ENCODE measurements around the gene GNS. TPM values are rescaled to one million over a fixed set of nuclear protein-coding genes. Genes with fewer than 3 reads are reported as not detected.
A peak's percentile ranks its signal among the peaks of the same experiment; 100 is the strongest.

GNS gene
- total RNA-seq, 1 donor from 2014 or later: 80.2 TPM

GRCh38 chr12:64681200-64682052 lies 77.8 kb downstream of the GNS start:
- Mint-ChIP-seq H3K27me3 (ENCODE audit: unreplicated experiment) (no peaks in the 10 kb centered on the region), H3K27ac (ENCODE audit: unreplicated experiment) (peak overlapping the region; percentile 84), H3K9me3 (ENCODE audit: unreplicated experiment) (no peaks in the 10 kb centered on the region), H3K36me3 (ENCODE audit: low read depth, unreplicated experiment) (peaks cover 9% of the 10 kb centered on the region), H3K4me3 (ENCODE audit: unreplicated experiment) (no peak overlapping the region), H3K4me1 (ENCODE audit: unreplicated experiment) (peaks cover 42% of the 10 kb centered on the region)
- no peak for DNase-seq (ENCODE audit: low spot score)
- no peak for TF ChIP-seq CTCF (IDR thresholded peaks at IDR 0.05; ENCODE audit: unreplicated experiment)

DNA sequence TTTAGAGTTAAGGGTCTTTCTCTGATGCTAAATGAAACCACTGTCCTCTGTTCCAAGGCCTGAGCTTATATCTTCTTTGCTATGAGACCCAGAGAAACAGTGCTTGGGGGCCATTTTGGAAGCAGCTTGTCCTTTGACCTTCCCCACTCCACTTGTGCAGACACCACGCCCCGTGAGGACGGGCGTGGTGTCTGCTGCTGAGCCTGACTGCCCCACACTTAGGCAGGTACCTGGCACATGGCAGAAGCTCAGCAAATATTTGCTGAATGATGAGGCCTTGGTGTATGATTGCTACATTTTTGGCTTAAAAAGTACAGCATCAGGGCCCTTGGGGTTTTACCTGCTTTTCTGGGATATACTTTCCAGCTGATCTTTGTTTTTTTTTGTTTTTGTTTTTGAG lies 79.0 kb downstream of the GNS start:
- H3K4me1 Mint-ChIP-seq (ENCODE audit: unreplicated experiment): peaks cover 50% of the 10 kb centered on the region
- no peak overlapping the region for H3K4me3 Mint-ChIP-seq (ENCODE audit: unreplicated experiment)
- no peak for DNase-seq (ENCODE audit: low spot score)
- peak overlapping the region; percentile 0 for H3K27ac Mint-ChIP-seq (ENCODE audit: unreplicated experiment)
- peaks cover 9% of the 10 kb centered on the region for H3K36me3 Mint-ChIP-seq (ENCODE audit: low read depth, unreplicated experiment)
- H3K27me3 Mint-ChIP-seq (ENCODE audit: unreplicated experiment): no peaks in the 10 kb centered on the region
- H3K9me3 Mint-ChIP-seq (ENCODE audit: unreplicated experiment): no peaks in the 10 kb centered on the region
- TF ChIP-seq CTCF (IDR thresholded peaks at IDR 0.05; ENCODE audit: unreplicated experiment): no peak

GRCh38 chr12:64679487-64680001 lies 79.7 kb downstream of the GNS start:
- no peak for TF ChIP-seq CTCF (IDR thresholded peaks at IDR 0.05; ENCODE audit: unreplicated experiment)
- no peak overlapping the region for H3K4me3 Mint-ChIP-seq (ENCODE audit: unreplicated experiment)
- no peak for DNase-seq (ENCODE audit: low spot score)
- peak overlapping the region; percentile 0 for H3K27ac Mint-ChIP-seq (ENCODE audit: unreplicated experiment)
- H3K36me3 Mint-ChIP-seq (ENCODE audit: low read depth, unreplicated experiment): peaks cover 9% of the 10 kb centered on the region
- H3K27me3 Mint-ChIP-seq (ENCODE audit: unreplicated experiment): peaks cover 1% of the 10 kb centered on the region
- H3K4me1 Mint-ChIP-seq (ENCODE audit: unreplicated experiment): peaks cover 55% of the 10 kb centered on the region
- no peaks in the 10 kb centered on the region for H3K9me3 Mint-ChIP-seq (ENCODE audit: unreplicated experiment)

DNA sequence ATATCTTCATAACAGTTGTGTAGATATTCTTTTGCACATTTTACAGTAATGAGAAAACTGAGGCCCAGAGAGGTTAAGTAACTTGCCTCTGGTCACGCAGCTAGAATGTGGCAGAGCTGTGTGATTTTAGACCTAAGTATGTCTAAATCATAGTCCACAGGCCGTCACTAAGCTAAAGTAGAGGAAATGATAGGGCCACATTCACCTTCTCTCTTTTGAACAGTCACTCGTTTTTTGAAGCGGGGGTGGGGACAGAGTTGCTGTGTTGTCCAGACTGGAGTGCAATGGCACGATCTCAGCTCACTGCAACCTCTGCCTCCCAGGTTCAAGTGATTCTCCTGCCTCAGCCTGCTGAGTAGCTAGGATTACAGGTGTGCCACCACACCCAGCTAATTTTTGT lies 80.4 kb downstream of the GNS start:
- DNase-seq (ENCODE audit: low spot score): no peak
- no peak overlapping the region for H3K4me3 Mint-ChIP-seq (ENCODE audit: unreplicated experiment)
- no peak overlapping the region for H3K27ac Mint-ChIP-seq (ENCODE audit: unreplicated experiment)
- peaks cover 8% of the 10 kb centered on the region for H3K36me3 Mint-ChIP-seq (ENCODE audit: low read depth, unreplicated experiment)
- no peak for TF ChIP-seq CTCF (IDR thresholded peaks at IDR 0.05; ENCODE audit: unreplicated experiment)
- H3K27me3 Mint-ChIP-seq (ENCODE audit: unreplicated experiment): peaks cover 1% of the 10 kb centered on the region
- H3K9me3 Mint-ChIP-seq (ENCODE audit: unreplicated experiment): no peaks in the 10 kb centered on the region
- H3K4me1 Mint-ChIP-seq (ENCODE audit: unreplicated experiment): peaks cover 62% of the 10 kb centered on the region

DNA sequence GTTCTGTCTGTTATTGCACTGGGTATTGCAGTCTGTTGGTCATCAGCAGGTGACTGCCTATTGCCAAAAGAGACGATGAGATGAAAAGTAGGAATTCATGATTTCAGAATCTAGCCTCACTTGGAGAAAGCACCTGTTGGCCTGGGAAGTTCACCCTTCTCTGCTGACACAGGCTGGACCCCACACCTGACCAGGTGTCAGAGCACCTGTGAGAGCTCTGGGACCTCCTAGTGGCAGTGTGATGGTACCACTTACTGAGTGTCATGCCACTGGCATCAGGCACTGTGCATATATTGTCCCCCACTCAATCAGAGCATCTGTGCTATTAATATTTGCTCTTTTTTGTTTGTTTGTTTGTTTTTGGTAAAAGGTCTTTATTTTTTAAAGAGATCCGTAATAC lies 81.0 kb downstream of the GNS start:
- Mint-ChIP-seq H3K4me1 (ENCODE audit: unreplicated experiment) (peaks cover 62% of the 10 kb centered on the region), H3K9me3 (ENCODE audit: unreplicated experiment) (no peaks in the 10 kb centered on the region), H3K27ac (ENCODE audit: unreplicated experiment) (no peak overlapping the region), H3K27me3 (ENCODE audit: unreplicated experiment) (peaks cover 1% of the 10 kb centered on the region), H3K36me3 (ENCODE audit: low read depth, unreplicated experiment) (peaks cover 5% of the 10 kb centered on the region), H3K4me3 (ENCODE audit: unreplicated experiment) (no peak overlapping the region)
- DNase-seq (ENCODE audit: low spot score): no peak
- TF ChIP-seq CTCF (IDR thresholded peaks at IDR 0.05; ENCODE audit: unreplicated experiment): no peak
